Endothelial cell of umbilical vein (primary cell): ENCODE data around the gene NXNL2. TPM values are rescaled to one million over a fixed set of nuclear protein-coding genes. Genes with fewer than 3 reads are reported as not detected.

ENCODE experiments used
- BruUV-seq: library from RNA; stranded (reverse); fragments of 400-500 nt; replicated peaks from 2 replicates; lab custom pipeline; 2021; lab: Mats Ljungman, UMichigan
- CTCF ChIA-PET: fragments of 300-600, 350-600 bp; sonication (Branson Sonifier 250); formaldehyde crosslinking; loops from one replicate; lab custom pipeline; 2021; ENCODE audit warnings: antibody characterized with exemption, inconsistent platforms; lab: Charles Lee
- POLR2A ChIA-PET: fragments of 300-600, 350-600 bp; sonication (Branson Sonifier 250); formaldehyde crosslinking; loops from one replicate; lab custom pipeline; 2021; ENCODE audit warnings: antibody characterized with exemption, inconsistent platforms; lab: Charles Lee
- DNase-seq: peaks from one replicate; pipeline ENCODE4 v3.0.0-alpha.2; 2011; ENCODE audit warnings: low read depth, low spot score
- FAIRE-seq: peaks from 2 replicates; lab custom pipeline; 2011; peaks lifted over from hg19 to GRCh38; lab: Jason Lieb, UNC
- H2AFZ ChIP-seq: 2 replicates; pipeline ENCODE4 v1.6.0; 2012; ENCODE audit warnings: low read depth, low read length, control low read depth, inconsistent platforms
- H3K27ac ChIP-seq: 2 replicates; pipeline ENCODE4 v1.5.1; 2011; ENCODE audit warnings: low read depth, mild to moderate bottlenecking, control low read depth, low read length, moderate library complexity; ENCODE audit not compliant: insufficient read depth
- H3K27me3 ChIP-seq, 2 experiments: 2 replicates each; pipeline versions ENCODE4 v1.6.0 to v1.6.1; 2011; ENCODE audit warnings: low read length in 2 of 2, mixed read lengths in 1 of 2; ENCODE audit not compliant: control insufficient read depth in 2 of 2, insufficient read depth in 2 of 2
- H3K36me3 ChIP-seq, 2 experiments: 2 replicates in 1 of 2; 3 replicates in 1 of 2; pipeline ENCODE4 v1.5.1; 2011; ENCODE audit warnings: low read length in 2 of 2, mild to moderate bottlenecking in 1 of 2, moderate library complexity in 1 of 2; ENCODE audit not compliant: control insufficient read depth in 2 of 2, insufficient read depth in 2 of 2; ENCODE audit errors: extremely low read depth in 1 of 2
- H3K4me1 ChIP-seq: 3 replicates; pipeline ENCODE4 v1.5.1; 2011; ENCODE audit warnings: mild to moderate bottlenecking, low read length; ENCODE audit not compliant: control insufficient read depth, insufficient read depth; ENCODE audit errors: extremely low read depth
- H3K4me2 ChIP-seq: 2 replicates; pipeline ENCODE4 v1.6.1; 2011; ENCODE audit warnings: low read length, control low read depth, mixed read lengths; ENCODE audit not compliant: insufficient read depth
- H3K4me3 ChIP-seq, 3 experiments: fragments of 200-600 bp in 1 of 3; sonication (generic), shearing (Covaris generic) in 1 of 3; replicated peaks in 1 of 3; 2 replicates each; pipeline ENCODE4 v1.5.1; 2011 to 2016; ENCODE audit warnings: control low read depth in 3 of 3, low read length in 3 of 3, mild to moderate bottlenecking in 2 of 3, inconsistent platforms in 1 of 3, low read depth in 1 of 3, moderate library complexity in 1 of 3; ENCODE audit not compliant: insufficient read depth in 1 of 3
- H3K79me2 ChIP-seq: 2 replicates; pipeline ENCODE4 v1.6.0; 2012; ENCODE audit warnings: low read length, inconsistent platforms; ENCODE audit not compliant: control insufficient read depth, insufficient read depth
- H3K9ac ChIP-seq: replicated peaks from 2 replicates; pipeline ENCODE3; 2011; ENCODE audit warnings: low read length, control low read depth; ENCODE audit not compliant: insufficient read depth; ENCODE audit errors: extremely low read depth
- H3K9me1 ChIP-seq: replicated peaks from 3 replicates; pipeline ENCODE4 v1.6.0; 2011; ENCODE audit warnings: mild to moderate bottlenecking, low read length; ENCODE audit not compliant: control insufficient read depth, insufficient read depth; ENCODE audit errors: extremely low read depth
- H3K9me3 ChIP-seq: replicated peaks from 2 replicates; pipeline ENCODE4 v1.5.1; 2012; ENCODE audit warnings: low read length, inconsistent platforms; ENCODE audit not compliant: control insufficient read depth, insufficient read depth
- H4K20me1 ChIP-seq: replicated peaks from 2 replicates; pipeline ENCODE3; 2011; ENCODE audit warnings: mild to moderate bottlenecking, low read length; ENCODE audit not compliant: control insufficient read depth, insufficient read depth; ENCODE audit errors: extremely low read depth
- EZH2 ChIP-seq: IDR thresholded peaks from 2 replicates; pipeline ENCODE4 v1.6.1; 2012; ENCODE audit warnings: borderline replicate concordance, low read depth, mild to moderate bottlenecking, moderate library complexity, low read length, inconsistent platforms; ENCODE audit not compliant: severe bottlenecking
- FOS ChIP-seq: IDR thresholded peaks from 2 replicates; pipeline ENCODE4 v1.6.1; 2011; ENCODE audit warnings: mild to moderate bottlenecking, low read length, moderate library complexity, borderline replicate concordance; ENCODE audit not compliant: insufficient read depth
- GATA2 ChIP-seq: IDR thresholded peaks from 2 replicates; pipeline ENCODE4 v1.7.0; 2011; ENCODE audit warnings: low read depth, mild to moderate bottlenecking, moderate library complexity, mixed read lengths, low read length; ENCODE audit not compliant: insufficient read length, insufficient read depth
- JUN ChIP-seq: IDR thresholded peaks from 2 replicates; pipeline ENCODE4 v1.6.1; 2011; ENCODE audit warnings: borderline replicate concordance, low read depth; ENCODE audit not compliant: insufficient read length, insufficient read depth
- POLR2AphosphoS5 ChIP-seq: IDR thresholded peaks from 2 replicates; pipeline ENCODE4 v1.6.1; 2012; ENCODE audit warnings: low read depth, mild to moderate bottlenecking, control low read depth, low read length, moderate library complexity; ENCODE audit not compliant: insufficient read depth
- dilution Hi-C: fragments of 300-500 bp; cut with MboI; formaldehyde crosslinking; loops from one replicate; pipeline ENCODE4 v1.15.0; 2019; ENCODE audit warnings: low sequenced_read_pairs; ENCODE audit not compliant: extremely low pct_ligation_motif_present
- intact Hi-C: fragments of 100-400 bp; cut with micrococcal nuclease; formaldehyde crosslinking; loops from one replicate; pipeline ENCODE4 v1.10.0; 2022
- polyA plus RNA-seq, 4 experiments: library from polyadenylated mRNA; depleted of rRNA in 3 of 4; stranded (reverse) in 3 of 4; unstranded in 1 of 4; fragments of >200 nt; gene quantifications; 2 replicates each; pipeline versions ENCODE4 v1.2.1 to v1.2.3, GENCODE V29; 2011 to 2012; ENCODE audit warnings: missing spikeins in 1 of 4
- total RNA-seq: library from RNA; stranded (reverse); gene quantifications from 2 replicates; pipeline ENCODE4 v1.2.3, GENCODE V29; 2021
- TF ChIP-seq, protein P1 (sequence below), 2 donors: IDR thresholded peaks; 1 replicate in 1 of 2; 2 replicates in 1 of 2; pipeline ENCODE4 v1.5.1; 2011; ENCODE audit warnings: low read length in 2 of 2, mild to moderate bottlenecking in 2 of 2, moderate library complexity in 2 of 2, control low read depth in 1 of 2, inconsistent platforms in 1 of 2, low read depth in 1 of 2; ENCODE audit not compliant: insufficient read depth in 1 of 2; ENCODE audit errors: extremely low read depth in 1 of 2

Gene NXNL2
- total and polyA plus RNA-seq, 2 donors (not counting 3 experiments of a cell fraction or from before 2014, with no cell fraction given) = 0.14 TPM; not detected in 1

- Histone ChIP-seq H3K27ac (no peak overlapping the region), H3K4me2 (no peak overlapping the region), H3K9me3 (no peaks in the 10 kb centered on the region), H3K36me3 (no peaks in the 10 kb centered on the region), H3K4me3 (no peak overlapping the region), H3K4me1 (no peaks in the 10 kb centered on the region), H3K9ac (no peak overlapping the region), H3K79me2 (no peaks in the 10 kb centered on the region), H3K9me1 (no peaks in the 10 kb centered on the region), H3K27me3 (no peaks in the 10 kb centered on the region), H2AFZ (no peak overlapping the region), H4K20me1 (no peaks in the 10 kb centered on the region)
- intact Hi-C loops = loop anchor here (5.0 kb wide), 3 partner anchors 38 to 603 kb away; partner anchors contain the start of genes CDK20 and NXNL2
- CTCF ChIA-PET = no interaction called here
- FAIRE-seq (no peak), DNase-seq (no peak)
- no TSS peak for BruUV-seq
- dilution Hi-C loops = no loop called here
- TF ChIP-seq POLR2AphosphoS5 (no peak), JUN (no peak), EZH2 (no peak), FOS (no peak), GATA2 (no peak)
- TF ChIP-seq, protein P1, sequence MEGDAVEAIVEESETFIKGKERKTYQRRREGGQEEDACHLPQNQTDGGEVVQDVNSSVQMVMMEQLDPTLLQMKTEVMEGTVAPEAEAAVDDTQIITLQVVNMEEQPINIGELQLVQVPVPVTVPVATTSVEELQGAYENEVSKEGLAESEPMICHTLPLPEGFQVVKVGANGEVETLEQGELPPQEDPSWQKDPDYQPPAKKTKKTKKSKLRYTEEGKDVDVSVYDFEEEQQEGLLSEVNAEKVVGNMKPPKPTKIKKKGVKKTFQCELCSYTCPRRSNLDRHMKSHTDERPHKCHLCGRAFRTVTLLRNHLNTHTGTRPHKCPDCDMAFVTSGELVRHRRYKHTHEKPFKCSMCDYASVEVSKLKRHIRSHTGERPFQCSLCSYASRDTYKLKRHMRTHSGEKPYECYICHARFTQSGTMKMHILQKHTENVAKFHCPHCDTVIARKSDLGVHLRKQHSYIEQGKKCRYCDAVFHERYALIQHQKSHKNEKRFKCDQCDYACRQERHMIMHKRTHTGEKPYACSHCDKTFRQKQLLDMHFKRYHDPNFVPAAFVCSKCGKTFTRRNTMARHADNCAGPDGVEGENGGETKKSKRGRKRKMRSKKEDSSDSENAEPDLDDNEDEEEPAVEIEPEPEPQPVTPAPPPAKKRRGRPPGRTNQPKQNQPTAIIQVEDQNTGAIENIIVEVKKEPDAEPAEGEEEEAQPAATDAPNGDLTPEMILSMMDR (IDR thresholded peaks at IDR 0.05; ENCODE audit: extremely low read depth in 1 of 2, insufficient read depth in 1 of 2, low read depth in 1 of 2, low read length in 2 of 2) = no peak
- POLR2A ChIA-PET = no interaction called here
These were observed 40.0 kb downstream of the NXNL2 start for GRCh38 chr9:88574953-88575352.
